ENCODE results near the gene TNFSF10. TPM values are rescaled to one million over a fixed set of nuclear protein-coding genes. Genes with fewer than 3 reads are reported as not detected.

The TNFSF10 gene
- total RNA-seq, 4 donors from 2014 or later: 52.0 to 229 (median 123) TPM

- Histone ChIP-seq H3K4me3 (no peak overlapping the region), H3K27me3 (no peaks in the 10 kb centered on the region), H3K27ac (no peak overlapping the region), H3K9me3 (no peaks in the 10 kb centered on the region), H3K36me3 (no peaks in the 10 kb centered on the region), H3K4me1 (no peaks in the 10 kb centered on the region)
- peak; percentile 63 to 88 (median 84) for TF ChIP-seq CTCF (IDR thresholded peaks at IDR 0.05)
- TF ChIP-seq POLR2A (IDR thresholded peaks at IDR 0.05): no peak
- DNase-seq: no peak
These were observed 61.6 kb downstream of the TNFSF10 start for GRCh38 chr3:172461530-172462138.

- no peaks in the 10 kb centered on the region for H3K27me3 ChIP-seq
- H3K4me1 ChIP-seq: no peaks in the 10 kb centered on the region
- no peak overlapping the region for H3K4me3 ChIP-seq
- H3K36me3 ChIP-seq: no peaks in the 10 kb centered on the region
- no peaks in the 10 kb centered on the region for H3K9me3 ChIP-seq
- DNase-seq: no peak
- TF ChIP-seq CTCF (IDR thresholded peaks at IDR 0.05): no peak
- no peak for TF ChIP-seq POLR2A (IDR thresholded peaks at IDR 0.05)
- no peak overlapping the region for H3K27ac ChIP-seq
These were observed 66.8 kb downstream of the TNFSF10 start for GRCh38 chr3:172456404-172456803.

Small RNA genes lying within 50 kb of the gene (small RNA-seq; reads per million reads assigned to genes)
- 0 reads per million in 2 donors for gene AC007919.1

Other genes starting within 250 kb of the TNFSF10 start
- not detected for gene GHSR, start 75.0 kb downstream of the TNFSF10 start, total RNA-seq
- 10 to 100 TPM in 2 of 4 donors, 1 to 10 TPM in 2; 6.6 to 15.8 (median 10.6) TPM for gene NCEH1, start 187.6 kb upstream of the TNFSF10 start, total RNA-seq
- gene ECT2, start 227.3 kb upstream of the TNFSF10 start, total RNA-seq: 10 to 100 TPM in 1 of 4 donors, 1 to 10 TPM in 3; 8.9 to 11.2 (median 9.8) TPM